ENCODE measurements around the gene KCTD4.

DNA sequence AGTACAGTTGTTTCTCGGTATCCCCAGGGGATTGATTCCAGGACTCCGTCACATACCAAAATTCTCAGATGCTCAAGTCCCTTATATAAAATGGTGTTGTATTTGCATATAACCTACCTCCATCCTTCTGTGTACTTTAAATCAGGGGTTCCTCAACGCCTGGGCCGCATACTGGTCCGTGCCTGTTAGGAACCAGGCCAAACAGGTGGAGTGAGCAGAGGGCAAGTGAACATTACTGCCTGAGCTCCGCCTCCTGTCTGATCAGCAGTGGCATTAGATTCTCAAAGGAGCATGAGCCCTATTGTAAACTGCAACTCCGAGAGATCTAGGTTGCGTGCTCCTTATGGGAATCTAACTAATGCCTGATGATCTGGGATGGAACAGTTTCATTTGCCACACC is 42.2 kb upstream of the KCTD4 start:
- TF ChIP-seq, protein P1, sequence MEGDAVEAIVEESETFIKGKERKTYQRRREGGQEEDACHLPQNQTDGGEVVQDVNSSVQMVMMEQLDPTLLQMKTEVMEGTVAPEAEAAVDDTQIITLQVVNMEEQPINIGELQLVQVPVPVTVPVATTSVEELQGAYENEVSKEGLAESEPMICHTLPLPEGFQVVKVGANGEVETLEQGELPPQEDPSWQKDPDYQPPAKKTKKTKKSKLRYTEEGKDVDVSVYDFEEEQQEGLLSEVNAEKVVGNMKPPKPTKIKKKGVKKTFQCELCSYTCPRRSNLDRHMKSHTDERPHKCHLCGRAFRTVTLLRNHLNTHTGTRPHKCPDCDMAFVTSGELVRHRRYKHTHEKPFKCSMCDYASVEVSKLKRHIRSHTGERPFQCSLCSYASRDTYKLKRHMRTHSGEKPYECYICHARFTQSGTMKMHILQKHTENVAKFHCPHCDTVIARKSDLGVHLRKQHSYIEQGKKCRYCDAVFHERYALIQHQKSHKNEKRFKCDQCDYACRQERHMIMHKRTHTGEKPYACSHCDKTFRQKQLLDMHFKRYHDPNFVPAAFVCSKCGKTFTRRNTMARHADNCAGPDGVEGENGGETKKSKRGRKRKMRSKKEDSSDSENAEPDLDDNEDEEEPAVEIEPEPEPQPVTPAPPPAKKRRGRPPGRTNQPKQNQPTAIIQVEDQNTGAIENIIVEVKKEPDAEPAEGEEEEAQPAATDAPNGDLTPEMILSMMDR (IDR thresholded peaks at IDR 0.05; ENCODE audit: low read depth, low read length, poor library complexity, severe bottlenecking) = no peak
- no peak for TF ChIP-seq EZH2phosphoT487 (IDR thresholded peaks at IDR 0.05; ENCODE audit: borderline replicate concordance, low read length)
